PC-9 (cell line): ENCODE data around the gene TOGARAM2.

Experiments used
- EZH2 ChIP-seq: fragments of 200-600 bp; sonication (generic); IDR thresholded peaks from 2 replicates; pipeline ENCODE4 v1.8.0; 2017; ENCODE audit warnings: antibody characterized with exemption, low read depth
- TF ChIP-seq, protein P1 (sequence below): fragments of 200-600 bp; sonication (generic); conservative IDR thresholded peaks from 2 replicates; pipeline ENCODE4 v1.6.1; 2017; ENCODE audit warnings: mixed run types, antibody characterized with exemption, mild to moderate bottlenecking, moderate library complexity

DNA sequence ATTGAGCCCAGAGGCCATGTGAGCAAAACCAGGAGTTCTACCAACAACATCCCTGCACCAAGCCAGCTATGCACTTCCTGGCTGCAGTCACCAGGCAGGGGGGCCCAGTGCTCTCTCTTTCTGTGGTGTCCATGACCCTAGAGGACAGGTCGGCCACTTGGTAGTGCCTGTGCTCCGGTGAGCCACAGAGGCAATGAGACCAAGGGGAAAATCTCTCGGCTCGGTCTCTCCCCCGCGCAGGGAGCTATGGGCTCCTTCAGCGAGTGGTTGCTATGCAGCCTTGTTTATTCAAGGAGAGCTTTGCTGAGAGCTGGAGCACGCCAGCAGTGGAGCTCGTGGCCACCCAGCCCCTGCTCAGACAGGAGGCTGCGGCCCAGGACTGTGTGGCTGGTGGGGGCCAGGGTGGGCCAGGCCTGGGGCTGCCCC, at the start of gene TOGARAM2:
- TF ChIP-seq, protein P1, sequence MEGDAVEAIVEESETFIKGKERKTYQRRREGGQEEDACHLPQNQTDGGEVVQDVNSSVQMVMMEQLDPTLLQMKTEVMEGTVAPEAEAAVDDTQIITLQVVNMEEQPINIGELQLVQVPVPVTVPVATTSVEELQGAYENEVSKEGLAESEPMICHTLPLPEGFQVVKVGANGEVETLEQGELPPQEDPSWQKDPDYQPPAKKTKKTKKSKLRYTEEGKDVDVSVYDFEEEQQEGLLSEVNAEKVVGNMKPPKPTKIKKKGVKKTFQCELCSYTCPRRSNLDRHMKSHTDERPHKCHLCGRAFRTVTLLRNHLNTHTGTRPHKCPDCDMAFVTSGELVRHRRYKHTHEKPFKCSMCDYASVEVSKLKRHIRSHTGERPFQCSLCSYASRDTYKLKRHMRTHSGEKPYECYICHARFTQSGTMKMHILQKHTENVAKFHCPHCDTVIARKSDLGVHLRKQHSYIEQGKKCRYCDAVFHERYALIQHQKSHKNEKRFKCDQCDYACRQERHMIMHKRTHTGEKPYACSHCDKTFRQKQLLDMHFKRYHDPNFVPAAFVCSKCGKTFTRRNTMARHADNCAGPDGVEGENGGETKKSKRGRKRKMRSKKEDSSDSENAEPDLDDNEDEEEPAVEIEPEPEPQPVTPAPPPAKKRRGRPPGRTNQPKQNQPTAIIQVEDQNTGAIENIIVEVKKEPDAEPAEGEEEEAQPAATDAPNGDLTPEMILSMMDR = no peak
- TF ChIP-seq EZH2 = no peak
